ENCODE data around the gene RBM6.

DNA sequence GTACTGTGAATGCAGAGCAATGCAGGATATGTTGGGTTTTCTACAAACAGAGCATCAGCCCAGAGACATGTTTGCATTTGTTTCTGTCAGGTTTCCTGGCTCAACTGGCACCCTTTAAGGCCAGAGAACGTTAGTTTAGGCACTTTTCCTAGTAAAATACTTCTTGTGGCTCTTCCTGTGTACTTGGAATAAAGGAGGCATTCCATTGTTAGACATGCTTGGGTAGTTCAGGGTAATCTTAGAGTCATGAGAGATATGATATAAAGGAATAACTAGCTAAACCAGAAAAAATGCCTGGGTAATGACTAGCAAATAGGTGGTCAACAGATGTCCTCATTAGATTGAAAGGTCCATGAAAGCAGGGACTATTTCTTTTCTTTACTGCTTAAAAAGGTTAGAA, 88.4 kb downstream of the RBM6 start:
- TF ChIP-seq POLR2AphosphoS5 (IDR thresholded peaks at IDR 0.05): no peak
- TF ChIP-seq, protein P1, sequence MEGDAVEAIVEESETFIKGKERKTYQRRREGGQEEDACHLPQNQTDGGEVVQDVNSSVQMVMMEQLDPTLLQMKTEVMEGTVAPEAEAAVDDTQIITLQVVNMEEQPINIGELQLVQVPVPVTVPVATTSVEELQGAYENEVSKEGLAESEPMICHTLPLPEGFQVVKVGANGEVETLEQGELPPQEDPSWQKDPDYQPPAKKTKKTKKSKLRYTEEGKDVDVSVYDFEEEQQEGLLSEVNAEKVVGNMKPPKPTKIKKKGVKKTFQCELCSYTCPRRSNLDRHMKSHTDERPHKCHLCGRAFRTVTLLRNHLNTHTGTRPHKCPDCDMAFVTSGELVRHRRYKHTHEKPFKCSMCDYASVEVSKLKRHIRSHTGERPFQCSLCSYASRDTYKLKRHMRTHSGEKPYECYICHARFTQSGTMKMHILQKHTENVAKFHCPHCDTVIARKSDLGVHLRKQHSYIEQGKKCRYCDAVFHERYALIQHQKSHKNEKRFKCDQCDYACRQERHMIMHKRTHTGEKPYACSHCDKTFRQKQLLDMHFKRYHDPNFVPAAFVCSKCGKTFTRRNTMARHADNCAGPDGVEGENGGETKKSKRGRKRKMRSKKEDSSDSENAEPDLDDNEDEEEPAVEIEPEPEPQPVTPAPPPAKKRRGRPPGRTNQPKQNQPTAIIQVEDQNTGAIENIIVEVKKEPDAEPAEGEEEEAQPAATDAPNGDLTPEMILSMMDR (IDR thresholded peaks at IDR 0.05 in 8 of 11, conservative IDR thresholded peaks at IDR 0.05 in 3 of 11): no peak
